GM12864 (cell line): ENCODE data around the gene IQGAP2.

Experiments
- DNase-seq: peaks from one replicate; pipeline ENCODE4 v3.0.0-alpha.2; 2011; ENCODE audit warnings: low read depth
- H3K4me3 ChIP-seq: 2 replicates; pipeline ENCODE4 v1.5.1; 2011; ENCODE audit warnings: mild to moderate bottlenecking, low read depth, low read length, control low read depth
- CTCF ChIP-seq: IDR thresholded peaks from 2 replicates; pipeline ENCODE4 v1.5.1; 2011; ENCODE audit warnings: low read depth, mild to moderate bottlenecking, moderate library complexity, low read length, control low read depth, inconsistent platforms; ENCODE audit errors: missing control alignments

The IQGAP2 gene

GRCh38 chr5:76488969-76489368, 85.9 kb downstream of the IQGAP2 start:
- no peak for DNase-seq
- H3K4me3 ChIP-seq: no peak overlapping the region
- TF ChIP-seq CTCF: no peak

- no peak overlapping the region for H3K4me3 ChIP-seq
- DNase-seq: no peak
- TF ChIP-seq CTCF: no peak
Observed at GRCh38 chr5:76489877-76490688, 87.0 kb downstream of the IQGAP2 start.

GRCh38 chr5:76490960-76491359, 87.9 kb downstream of the IQGAP2 start:
- no peak for TF ChIP-seq CTCF
- no peak for DNase-seq
- H3K4me3 ChIP-seq: no peak overlapping the region

- no peak for DNase-seq
- H3K4me3 ChIP-seq: no peak overlapping the region
- no peak for TF ChIP-seq CTCF
Observed at GRCh38 chr5:76492819-76493189, 89.7 kb downstream of the IQGAP2 start.

- H3K4me3 ChIP-seq: no peak overlapping the region
- DNase-seq: no peak
- no peak for TF ChIP-seq CTCF
Observed at GRCh38 chr5:76493190-76493837, 90.2 kb downstream of the IQGAP2 start.

GRCh38 chr5:76494201-76494600, 91.1 kb downstream of the IQGAP2 start:
- H3K4me3 ChIP-seq: no peak overlapping the region
- no peak for DNase-seq
- TF ChIP-seq CTCF: no peak
